Measurements from ENCODE around the gene WDR46. TPM values are rescaled to one million over a fixed set of nuclear protein-coding genes. Genes with fewer than 3 reads are reported as not detected.
"Not testable (repeated sequence)": the region's sequence is repeated elsewhere in the genome, so short reads cannot be mapped to it uniquely, and the experiment has no call there.

The WDR46 gene
- total RNA-seq, 2 donors from 2014 or later: 19.0 to 31.6 TPM

DNA sequence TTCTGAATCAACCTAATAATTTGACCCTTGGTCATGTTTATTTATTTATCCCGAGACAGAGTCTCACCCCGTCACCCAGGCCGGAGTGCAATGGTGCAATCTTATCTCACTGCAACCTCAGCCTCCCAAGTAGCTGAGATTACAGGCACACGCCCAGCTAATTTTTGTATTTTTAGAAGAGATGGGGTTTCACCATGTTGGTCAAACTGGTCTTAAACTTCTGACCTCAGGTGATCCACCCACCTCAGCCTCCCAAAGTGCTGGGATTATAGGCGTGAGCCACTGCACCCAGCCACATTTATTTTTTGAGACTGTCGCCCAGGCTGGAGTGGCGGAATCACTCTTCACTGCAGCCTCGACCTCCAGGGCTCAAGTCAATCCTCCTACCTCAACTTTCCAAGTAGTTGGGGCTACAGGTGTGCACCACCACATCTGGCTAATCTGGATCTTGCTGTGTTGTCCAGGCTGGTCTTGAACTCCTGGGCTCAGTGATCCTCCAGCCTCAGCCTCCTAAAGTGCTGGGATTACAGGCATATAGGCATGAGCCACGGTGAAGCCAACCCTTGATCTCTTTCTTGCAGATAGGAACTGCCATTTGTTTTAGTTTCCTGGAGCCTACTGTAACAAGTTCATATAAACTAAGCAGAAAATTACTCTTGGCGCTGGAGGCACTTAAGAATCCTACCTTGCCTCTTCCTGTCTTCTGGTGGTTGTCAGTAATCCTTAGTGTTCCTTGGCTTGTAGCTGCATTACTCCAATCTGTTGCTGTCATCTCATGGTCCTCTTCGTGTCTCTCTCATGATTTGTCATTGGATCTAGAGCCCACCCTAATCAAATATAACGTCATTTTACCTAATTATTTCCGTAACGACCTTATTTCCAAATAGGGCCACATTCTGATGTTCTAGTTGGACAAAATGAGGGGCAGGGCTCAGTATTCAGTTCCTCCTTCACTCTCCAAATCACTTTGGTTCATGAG lies 14.8 kb downstream of the WDR46 start:
- ATAC-seq (no peak), DNase-seq (no peak)
- intact Hi-C loops (cut with DNase I): no loop called here

DNA sequence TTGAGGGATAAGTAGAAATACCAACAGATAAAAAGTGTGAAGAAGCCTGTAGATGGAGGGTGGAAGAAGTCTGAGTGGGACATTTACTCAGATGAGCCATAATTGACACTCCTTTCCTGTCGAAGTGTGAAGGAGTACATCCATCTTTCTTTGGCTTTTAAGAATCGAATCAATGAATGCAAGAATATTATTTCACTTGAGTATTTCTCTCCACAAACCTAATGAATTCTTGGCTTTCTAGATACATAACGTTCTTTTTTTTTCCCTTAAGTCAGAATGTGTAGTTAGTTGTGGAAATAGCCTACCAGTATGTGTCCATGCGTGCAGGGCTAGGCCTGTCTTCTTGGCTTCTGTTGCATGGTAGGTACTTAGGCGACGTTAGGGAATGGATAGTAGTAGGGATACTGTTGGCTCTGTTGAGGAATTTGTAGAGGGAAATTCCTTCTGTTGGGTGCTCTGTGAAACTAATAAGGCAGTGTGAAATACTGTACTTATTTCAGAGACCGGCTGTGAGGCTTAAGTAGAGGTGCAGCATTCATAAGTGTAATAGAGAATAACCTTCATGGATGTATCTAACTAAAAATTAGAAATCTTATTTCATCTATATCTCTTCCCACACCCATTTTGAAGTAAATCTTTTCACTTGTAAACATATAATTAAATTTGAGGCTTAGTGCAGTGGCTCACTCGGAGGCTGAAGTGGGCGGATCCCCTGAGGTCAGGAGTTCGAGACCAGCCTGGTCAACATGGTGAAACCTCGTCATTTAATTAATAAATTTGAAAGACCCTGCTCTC lies 15.7 kb downstream of the WDR46 start:
- no peak for DNase-seq
- intact Hi-C loops (cut with DNase I): no loop called here
- no peak for ATAC-seq

DNA sequence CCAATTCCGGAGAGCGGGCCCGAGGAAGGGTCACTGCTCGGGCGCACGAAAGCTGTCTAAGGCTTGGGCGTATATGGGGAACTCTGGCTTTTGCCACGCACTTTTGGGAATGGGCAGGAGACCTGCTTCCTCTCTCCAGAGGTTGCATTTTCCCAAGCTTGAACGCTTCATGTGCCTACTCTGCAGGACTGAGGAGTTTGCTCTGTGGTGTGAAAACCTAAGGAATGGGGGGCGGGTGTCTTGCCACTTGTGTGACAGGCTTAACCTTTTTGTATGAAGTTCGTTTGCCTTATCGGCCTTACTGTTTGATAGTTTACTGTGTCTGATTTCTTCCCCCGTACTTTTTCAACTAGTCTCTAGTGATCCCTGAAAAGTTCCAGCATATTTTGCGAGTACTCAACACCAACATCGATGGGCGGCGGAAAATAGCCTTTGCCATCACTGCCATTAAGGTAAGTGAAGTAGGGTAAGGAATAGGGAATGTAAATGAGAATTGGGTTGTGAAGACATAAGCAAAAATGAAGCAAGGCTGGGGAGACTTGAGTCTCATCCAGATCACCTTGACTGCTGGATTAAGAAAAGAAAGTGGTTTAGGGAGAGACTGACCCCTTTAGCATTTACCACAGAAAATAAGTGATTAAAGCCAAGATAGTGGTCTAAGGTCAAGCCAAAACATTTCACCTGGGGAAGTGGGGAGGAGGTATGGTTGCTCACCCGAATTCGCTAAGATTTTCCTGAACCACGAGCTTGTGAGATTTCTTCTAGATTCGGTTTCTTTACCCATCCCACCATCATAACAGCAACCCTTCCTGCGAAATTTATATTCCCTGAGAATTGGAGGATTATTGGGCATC lies 16.5 kb downstream of the WDR46 start:
- intact Hi-C loops (cut with DNase I): no loop called here
- peak; percentile 3 to 15 for ATAC-seq

DNA sequence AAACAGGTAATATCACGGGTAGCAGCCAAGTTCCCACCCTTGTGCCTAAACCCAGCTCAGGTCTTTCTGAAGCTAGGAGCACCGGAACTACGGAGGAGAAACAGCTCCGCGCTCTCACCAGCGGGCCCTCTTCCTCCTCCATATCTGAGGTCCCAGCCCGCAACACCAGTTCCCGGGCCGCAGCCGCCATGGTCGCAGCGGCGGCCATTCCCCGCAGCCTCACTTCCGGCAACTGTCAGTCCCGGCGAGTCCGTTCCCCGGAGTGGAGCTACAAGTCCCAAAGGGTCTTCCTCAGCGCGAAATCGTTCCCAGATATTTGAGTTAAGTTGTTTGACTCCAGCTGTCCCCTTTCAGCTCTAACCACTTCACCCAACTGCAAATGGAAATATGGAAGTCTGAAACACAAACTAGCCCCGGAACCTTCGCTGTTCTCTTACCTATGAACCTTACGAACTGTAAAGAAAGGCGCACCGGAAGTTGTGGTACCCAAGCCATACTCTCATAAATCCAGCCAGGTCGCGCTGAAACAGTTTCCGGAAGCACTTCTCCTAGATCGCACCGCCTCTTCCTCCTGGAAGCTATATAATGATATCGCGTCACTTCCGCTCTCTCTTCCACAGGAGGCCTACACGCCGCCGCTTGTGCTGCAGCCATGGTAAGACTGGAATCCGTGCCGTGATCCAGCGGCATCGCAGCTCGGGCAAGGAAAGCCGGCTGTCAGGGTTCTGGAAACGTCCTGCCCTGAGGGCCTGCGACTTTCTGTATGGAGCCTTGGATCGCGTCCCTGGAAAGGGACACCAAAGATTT lies 17.4 kb downstream of the WDR46 start, which contains the start of the genes RPS18 and VPS52:
Gene RPS18, plus strand, starts transcription at position 608 of the 807 bp plus-strand sequence. Its CDS starts 45 bp downstream, at position 653.
Gene VPS52, minus strand, starts transcription at position 409 of the 807 bp plus-strand sequence. Its CDS starts 201 bp downstream, at position 208.
- intact Hi-C loops (cut with DNase I): no loop called here
- DNase-seq (peak; percentile 94), ATAC-seq (peak; percentile 96 to 97)

More for the DNA sequence above, 16.5 kb downstream of the WDR46 start:
- DNase-seq: no peak

DNA sequence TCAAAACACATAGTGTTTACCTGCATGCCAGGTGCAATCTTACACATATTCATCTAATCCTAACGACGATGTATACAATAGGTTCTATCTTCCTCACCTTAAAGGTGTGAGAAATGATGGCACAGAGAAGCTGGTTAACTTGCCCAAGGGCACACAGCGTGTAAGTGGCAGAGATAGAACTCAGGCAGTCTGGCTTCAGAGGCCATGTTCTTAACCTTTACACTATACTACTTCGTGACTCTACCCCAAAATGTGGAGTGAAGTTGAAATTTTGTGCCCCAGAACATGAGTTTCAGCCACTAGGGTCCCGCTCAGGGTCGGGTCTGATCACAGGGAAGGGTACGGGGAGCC lies 17.9 kb downstream of the WDR46 start:
- DNase-seq (no peak), ATAC-seq (peak; percentile 10 to 11)
- intact Hi-C loops (cut with DNase I): no loop called here

DNA sequence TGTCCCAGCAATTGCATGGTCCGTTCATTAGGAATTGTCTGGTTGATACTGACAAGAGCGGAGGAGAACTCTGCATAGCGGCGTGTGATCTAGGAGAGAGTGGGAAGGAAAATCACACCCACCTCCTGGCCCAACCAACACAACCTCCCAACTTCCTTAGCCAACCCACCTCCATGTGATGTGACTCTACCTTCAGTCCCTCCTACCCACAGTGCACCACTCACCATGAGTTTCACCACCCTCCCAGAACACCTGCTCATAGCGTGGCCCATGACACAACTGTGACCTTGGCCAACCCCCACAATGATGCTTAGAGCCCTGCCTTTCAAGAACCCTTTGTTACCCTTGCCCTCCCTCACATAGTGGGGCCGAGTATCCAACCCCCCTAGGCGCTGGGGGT lies 25.0 kb downstream of the WDR46 start:
- intact Hi-C loops (cut with DNase I): no loop called here
- ATAC-seq (no peak), DNase-seq (no peak)

DNA sequence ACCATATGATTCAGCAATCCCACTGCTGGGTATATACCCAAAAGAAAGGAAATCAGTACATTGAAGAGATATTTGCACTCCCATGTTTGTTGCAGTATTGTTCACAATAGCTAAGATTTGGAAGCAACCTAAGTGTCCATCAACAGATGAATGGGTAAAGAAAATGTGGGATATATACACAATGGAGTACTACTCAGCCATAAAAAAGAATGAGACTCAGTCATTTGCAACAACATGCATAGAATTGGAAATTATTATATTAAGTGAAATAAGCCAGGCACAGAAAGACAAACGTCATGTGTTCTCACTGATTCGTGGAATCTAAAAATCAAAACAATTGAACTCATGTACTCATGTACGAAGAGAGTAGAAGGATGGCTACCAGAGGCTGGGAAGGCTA lies 26.5 kb downstream of the WDR46 start:
- intact Hi-C loops (cut with DNase I); ATAC-seq; DNase-seq: not testable (repeated sequence)

DNA sequence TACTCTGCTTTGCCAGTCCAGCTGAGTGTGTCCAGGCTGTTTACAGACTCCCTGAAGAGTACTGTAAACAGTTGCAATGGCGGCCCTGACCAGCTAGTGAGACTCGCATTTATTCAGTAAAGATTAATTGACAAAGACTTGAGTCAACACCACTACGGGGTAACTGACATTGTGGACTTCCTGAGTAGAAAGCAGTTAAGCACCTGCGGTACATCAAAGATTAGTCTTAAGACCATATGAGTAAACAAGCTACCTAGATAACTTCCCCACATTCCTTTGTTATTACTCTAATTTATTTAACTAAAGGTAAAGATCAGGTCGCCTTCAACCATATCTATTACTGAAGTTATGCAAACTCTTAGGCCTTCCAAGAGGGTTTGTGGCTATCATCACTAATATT lies 30.0 kb downstream of the WDR46 start:
- intact Hi-C loops (cut with DNase I): no loop called here
- DNase-seq: no peak

DNA sequence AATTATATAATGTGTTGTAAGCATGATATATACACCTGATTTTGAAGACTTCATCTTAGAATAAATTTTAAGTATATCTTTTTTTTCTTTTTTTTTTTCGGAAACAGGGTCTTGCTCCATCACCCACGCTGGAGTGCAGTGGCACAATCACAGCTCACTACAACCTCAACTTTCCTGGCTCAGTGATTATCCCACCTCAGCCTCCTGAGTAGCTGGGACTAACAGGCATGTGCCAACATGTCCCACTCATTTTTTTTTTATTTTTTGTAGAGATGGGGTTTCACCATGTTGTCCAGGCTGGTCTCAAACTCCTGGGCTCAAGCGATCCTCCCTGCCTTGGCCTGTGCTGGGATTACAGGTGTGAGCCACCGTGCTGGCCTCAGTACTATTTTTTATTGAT lies 34.4 kb downstream of the WDR46 start:
- ATAC-seq: no peak
- DNase-seq: no peak
- intact Hi-C loops (cut with DNase I): no loop called here

More for the DNA sequence above, 30.0 kb downstream of the WDR46 start:
- no peak for ATAC-seq

DNA sequence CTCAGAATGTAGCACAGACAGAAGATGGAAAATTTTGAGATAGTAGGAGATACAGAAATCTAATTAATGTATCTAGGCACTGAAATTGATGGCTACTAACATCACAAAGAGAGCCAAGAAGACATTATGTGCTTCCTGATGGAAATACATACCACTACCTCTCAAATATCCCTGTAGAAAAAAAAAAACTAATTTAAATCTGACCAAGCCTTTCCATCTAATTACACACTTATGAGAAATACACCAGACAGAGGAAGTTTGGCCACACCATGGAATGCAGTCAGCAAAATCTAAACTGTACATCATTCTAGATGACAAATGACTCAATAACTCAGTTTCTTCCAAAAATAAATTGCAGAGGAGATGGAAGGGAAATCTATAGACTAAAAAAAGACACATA lies 36.3 kb downstream of the WDR46 start:
- no peak for DNase-seq
- no peak for ATAC-seq
- intact Hi-C loops (cut with DNase I): no loop called here

DNA sequence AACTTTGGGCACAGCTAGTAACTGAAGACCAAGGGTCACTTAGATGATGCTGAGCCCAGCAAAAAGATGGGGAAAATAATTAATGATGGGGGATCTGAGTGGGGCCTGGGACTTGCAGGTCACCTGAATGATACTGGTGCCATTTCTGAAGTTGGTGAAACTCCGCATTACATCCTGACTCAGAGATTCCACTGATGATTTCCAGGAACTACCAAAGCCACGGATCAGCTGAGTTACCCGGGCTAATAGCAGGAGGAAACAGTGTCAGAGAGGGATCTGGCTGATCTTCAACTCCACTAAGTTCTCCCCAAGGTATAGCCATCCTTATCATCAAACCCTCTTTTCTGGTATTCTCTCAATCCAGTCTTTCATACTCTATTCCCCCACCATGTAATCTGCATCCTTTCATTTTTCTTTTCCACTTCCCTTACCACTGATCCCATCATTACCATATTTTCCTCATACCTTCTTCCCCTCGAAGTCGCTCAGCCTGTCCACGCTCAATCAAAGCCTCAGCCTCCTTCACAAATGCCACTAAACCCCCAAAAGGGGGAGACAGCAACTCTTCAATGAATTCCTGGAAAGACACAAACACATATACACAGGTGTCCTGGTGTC lies 37.5 kb downstream of the WDR46 start:
- DNase-seq: no peak
- intact Hi-C loops (cut with DNase I): no loop called here
- no peak for ATAC-seq

DNA sequence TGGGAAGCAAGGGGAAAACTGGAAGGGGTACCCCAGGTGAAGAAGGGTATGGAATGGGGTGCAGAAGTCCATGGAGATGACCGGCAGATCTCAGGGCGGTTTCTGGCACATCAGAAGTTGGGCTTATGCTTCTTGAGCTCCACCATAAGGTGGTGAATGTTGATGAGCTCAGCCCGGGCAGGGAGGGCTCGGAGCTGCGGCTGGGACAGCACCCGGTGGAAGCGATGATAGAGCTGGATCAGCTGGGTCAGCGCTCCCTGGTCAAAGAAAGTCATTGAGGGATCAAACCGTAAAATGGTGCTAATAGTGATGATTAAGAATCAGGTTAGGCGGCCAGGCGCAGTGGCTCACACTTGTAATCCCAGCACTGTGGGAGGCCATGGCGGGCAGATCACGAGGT lies 38.3 kb downstream of the WDR46 start:
- intact Hi-C loops (cut with DNase I): no loop called here
- no peak for ATAC-seq
- DNase-seq: no peak

DNA sequence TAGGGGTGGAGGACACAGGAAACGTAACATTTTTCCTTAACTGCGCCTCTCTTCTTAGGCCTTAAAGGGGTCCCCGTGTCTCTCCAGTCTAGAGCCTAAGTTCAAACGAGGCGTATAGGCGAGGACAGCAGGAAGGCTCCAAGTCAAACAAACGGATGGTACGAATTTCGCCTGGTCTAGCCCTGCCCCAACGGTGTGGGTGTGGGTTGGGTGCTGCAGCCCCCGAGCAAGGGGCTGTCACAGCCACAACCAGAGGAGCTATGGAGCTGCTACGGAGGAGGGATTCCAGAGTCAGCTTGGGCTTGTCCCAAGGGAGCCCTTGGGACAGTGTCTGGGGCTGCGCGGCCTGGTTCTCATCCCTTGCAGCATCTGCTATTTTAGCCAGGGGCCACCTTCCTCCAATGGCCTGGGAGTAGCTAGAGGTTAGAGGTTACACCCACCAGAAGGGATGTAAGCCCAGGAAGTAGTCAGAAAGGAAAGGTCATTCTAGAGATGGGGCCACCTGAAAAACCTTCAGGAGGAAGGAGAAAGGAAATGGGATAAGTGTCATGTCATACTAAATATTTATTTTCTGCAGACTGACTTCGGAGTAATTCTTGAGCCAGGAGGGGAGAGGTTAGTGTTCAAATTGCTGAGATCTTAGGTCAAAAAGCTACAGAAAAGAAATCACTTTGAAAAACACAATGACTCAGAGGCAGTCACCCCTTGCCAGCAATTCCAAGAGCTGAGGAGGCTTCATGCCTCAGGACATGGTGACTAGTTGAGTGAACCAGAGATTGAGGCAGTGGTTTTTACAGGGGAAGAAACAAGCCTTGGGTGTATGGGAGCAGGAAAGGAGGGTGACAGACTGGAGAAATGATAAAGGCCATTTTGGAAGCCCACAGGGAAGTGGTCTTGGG lies 39.1 kb downstream of the WDR46 start:
- DNase-seq: peak; percentile 35
- intact Hi-C loops (cut with DNase I): loop anchor here (2.0 to 10.0 kb wide), 5 partner anchors 38 to 355 kb away; no protein-coding TSS in a partner anchor
- peak in 1 of 2 donors; percentile 0 for ATAC-seq

DNA sequence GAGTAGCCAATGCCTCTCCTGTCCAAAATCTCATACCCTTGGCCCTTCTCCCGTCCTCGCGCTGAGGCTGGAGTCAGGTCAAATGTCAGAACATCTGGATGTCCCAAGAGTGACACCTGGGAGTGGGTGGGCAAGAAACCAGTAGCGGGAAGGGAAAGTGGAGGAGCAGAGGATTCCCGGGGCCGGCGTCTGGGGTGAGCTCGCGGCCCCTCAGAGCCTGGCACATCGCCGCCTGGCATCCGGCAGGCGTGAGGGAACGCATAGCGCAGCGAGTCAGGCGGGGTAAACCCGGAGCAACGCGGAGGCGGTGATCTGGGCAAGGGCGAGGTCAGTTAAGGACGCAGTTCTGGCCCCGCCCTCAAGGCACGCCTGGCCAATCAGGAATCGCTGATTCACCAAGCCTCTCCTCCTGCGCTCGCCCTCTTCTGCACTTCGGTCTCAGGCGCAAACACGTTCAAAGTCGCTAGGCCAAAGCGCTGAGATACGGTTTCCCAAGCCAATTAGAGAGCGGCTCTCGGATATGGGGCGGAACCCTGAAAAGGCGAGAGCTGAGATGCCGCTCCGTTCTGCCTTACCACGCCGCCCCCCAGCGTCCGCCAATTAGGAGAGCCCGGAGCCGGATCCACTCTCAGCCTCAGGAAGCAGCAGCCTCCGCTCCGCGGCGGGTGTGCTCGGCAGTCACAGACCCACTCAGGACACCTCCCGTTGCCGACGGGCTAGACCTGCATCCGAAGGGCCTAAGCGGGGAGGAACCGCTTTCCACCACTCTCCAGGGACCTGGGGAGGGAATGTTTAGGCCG lies 39.9 kb downstream of the WDR46 start:
- intact Hi-C loops (cut with DNase I): loop anchor here (1.0 to 10.0 kb wide), 6 partner anchors 37 to 354 kb away; no protein-coding TSS in a partner anchor
- DNase-seq (peak; percentile 98), ATAC-seq (peak; percentile 95 to 97)

DNA sequence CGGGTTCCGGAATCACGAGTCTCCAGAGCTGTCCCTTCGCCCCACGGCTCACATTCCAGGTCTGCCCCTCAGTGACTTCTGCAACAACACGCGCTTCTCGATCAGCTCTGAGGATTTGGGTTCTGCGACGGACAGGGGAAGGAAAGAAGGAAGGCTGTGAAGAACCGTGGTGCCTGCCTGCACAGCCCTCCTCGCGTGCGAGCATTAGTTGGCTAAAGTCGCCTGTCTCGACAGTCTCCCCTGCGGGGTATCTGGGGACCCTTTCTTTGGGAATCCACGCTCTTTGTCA lies 40.5 kb downstream of the WDR46 start:
- ATAC-seq (peak; percentile 7 to 12), DNase-seq (peak; percentile 37)
- intact Hi-C loops (cut with DNase I): loop anchor here (1.0 to 10.0 kb wide), 6 partner anchors 36 to 354 kb away; no protein-coding TSS in a partner anchor
